Glutamatergic neuron (in vitro differentiated cells): ENCODE data around the gene SHF. TPM values are rescaled to one million over a fixed set of nuclear protein-coding genes. Genes with fewer than 3 reads are reported as not detected.

Experiments used
- DNase-seq: peaks from one replicate; pipeline ENCODE4 v3.0.0; 2022
- H3K27ac Mint-ChIP-seq: one replicate; pipeline ENCODE4 v1.8.0; 2020; ENCODE audit warnings: mild to moderate bottlenecking, mixed read lengths, inconsistent platforms; ENCODE audit not compliant: unreplicated experiment
- H3K27me3 Mint-ChIP-seq: one replicate; pipeline ENCODE4 v1.8.0; 2020; ENCODE audit warnings: mild to moderate bottlenecking, moderate library complexity, mixed read lengths, inconsistent platforms; ENCODE audit not compliant: unreplicated experiment
- H3K36me3 Mint-ChIP-seq: one replicate; pipeline ENCODE4 v1.8.0; 2020; ENCODE audit warnings: mild to moderate bottlenecking, mixed read lengths, inconsistent platforms; ENCODE audit not compliant: unreplicated experiment
- H3K4me1 Mint-ChIP-seq: one replicate; pipeline ENCODE4 v1.8.0; 2020; ENCODE audit warnings: mild to moderate bottlenecking, low read depth, mixed read lengths, inconsistent platforms; ENCODE audit not compliant: unreplicated experiment
- H3K4me3 Mint-ChIP-seq: one replicate; pipeline ENCODE4 v1.8.0; 2020; ENCODE audit warnings: mild to moderate bottlenecking, mixed read lengths, inconsistent platforms; ENCODE audit not compliant: unreplicated experiment
- H3K9me3 Mint-ChIP-seq: one replicate; pipeline ENCODE4 v1.8.0; 2020; ENCODE audit warnings: mild to moderate bottlenecking, moderate library complexity, mixed read lengths, inconsistent platforms; ENCODE audit not compliant: unreplicated experiment
- total RNA-seq: library from RNA; stranded (reverse); fragmentation: NEBNext Ultra II Directional; extraction: Animal tissue kit (Norgen Biotek cat#: 25700); gene quantifications from one replicate; pipeline ENCODE4 v1.2.1, GENCODE V29; 2021; ENCODE audit not compliant: unreplicated experiment
- TF ChIP-seq, protein P1 (sequence below): fragments of 200-600 bp; sonication (generic); IDR thresholded peaks from one replicate; pipeline ENCODE4 v1.5.0; 2021; ENCODE audit not compliant: partially characterized antibody, unreplicated experiment

The SHF gene
- total RNA-seq, 1 donor from 2014 or later = 309 TPM

- Mint-ChIP-seq H3K9me3 (peaks cover 58% of the 10 kb centered on the region), H3K4me3 (no peak overlapping the region), H3K27me3 (peaks cover 52% of the 10 kb centered on the region), H3K4me1 (peaks cover 65% of the 10 kb centered on the region), H3K36me3 (no peaks in the 10 kb centered on the region), H3K27ac (peak overlapping the region; percentile 95)
- peak; percentile 80 for DNase-seq
- TF ChIP-seq, protein P1, sequence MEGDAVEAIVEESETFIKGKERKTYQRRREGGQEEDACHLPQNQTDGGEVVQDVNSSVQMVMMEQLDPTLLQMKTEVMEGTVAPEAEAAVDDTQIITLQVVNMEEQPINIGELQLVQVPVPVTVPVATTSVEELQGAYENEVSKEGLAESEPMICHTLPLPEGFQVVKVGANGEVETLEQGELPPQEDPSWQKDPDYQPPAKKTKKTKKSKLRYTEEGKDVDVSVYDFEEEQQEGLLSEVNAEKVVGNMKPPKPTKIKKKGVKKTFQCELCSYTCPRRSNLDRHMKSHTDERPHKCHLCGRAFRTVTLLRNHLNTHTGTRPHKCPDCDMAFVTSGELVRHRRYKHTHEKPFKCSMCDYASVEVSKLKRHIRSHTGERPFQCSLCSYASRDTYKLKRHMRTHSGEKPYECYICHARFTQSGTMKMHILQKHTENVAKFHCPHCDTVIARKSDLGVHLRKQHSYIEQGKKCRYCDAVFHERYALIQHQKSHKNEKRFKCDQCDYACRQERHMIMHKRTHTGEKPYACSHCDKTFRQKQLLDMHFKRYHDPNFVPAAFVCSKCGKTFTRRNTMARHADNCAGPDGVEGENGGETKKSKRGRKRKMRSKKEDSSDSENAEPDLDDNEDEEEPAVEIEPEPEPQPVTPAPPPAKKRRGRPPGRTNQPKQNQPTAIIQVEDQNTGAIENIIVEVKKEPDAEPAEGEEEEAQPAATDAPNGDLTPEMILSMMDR = peak; percentile 59
These were observed 20.7 kb downstream of the SHF start for GRCh38 chr15:45166834-45167630.

DNA sequence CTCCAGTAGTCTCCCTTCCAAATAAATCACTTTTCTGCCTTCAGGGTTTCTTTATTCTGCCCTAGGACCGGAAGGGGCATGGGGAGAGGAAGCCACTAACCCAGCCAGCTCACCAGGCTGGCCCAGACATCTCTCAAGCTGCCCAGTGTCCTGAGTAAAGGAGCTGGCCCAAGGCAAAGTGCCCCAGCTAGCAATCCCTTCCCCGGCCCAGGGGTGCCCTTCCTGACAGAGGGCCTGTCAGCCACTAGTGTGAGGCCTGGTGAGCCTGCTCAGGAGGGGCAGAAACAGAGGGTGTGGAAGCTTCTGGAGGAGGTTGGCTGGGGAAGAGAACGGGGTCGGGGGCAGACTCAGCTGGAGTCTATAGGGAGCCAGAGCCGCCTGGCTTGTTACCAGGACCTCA is 22.2 kb downstream of the SHF start:
- no peak overlapping the region for H3K4me3 Mint-ChIP-seq
- peaks cover 52% of the 10 kb centered on the region for H3K27me3 Mint-ChIP-seq
- H3K36me3 Mint-ChIP-seq = no peaks in the 10 kb centered on the region
- H3K4me1 Mint-ChIP-seq = peaks cover 58% of the 10 kb centered on the region
- no peak for DNase-seq
- peak overlapping the region; percentile 90 for H3K27ac Mint-ChIP-seq
- TF ChIP-seq, protein P1 = no peak
- H3K9me3 Mint-ChIP-seq = peaks cover 60% of the 10 kb centered on the region

- Mint-ChIP-seq H3K4me1 (peaks cover 58% of the 10 kb centered on the region), H3K27ac (peak overlapping the region; percentile 90), H3K27me3 (peaks cover 55% of the 10 kb centered on the region), H3K4me3 (peak overlapping the region; percentile 16), H3K36me3 (no peaks in the 10 kb centered on the region), H3K9me3 (peaks cover 63% of the 10 kb centered on the region)
- DNase-seq = no peak
- TF ChIP-seq, protein P1 = no peak
These were observed 22.9 kb downstream of the SHF start for GRCh38 chr15:45164914-45165313.

GRCh38 chr15:45163508-45163856 is 24.3 kb downstream of the SHF start:
- H3K9me3 Mint-ChIP-seq = peaks cover 67% of the 10 kb centered on the region
- no peak overlapping the region for H3K4me3 Mint-ChIP-seq
- TF ChIP-seq, protein P1 = no peak
- peaks cover 56% of the 10 kb centered on the region for H3K4me1 Mint-ChIP-seq
- H3K27me3 Mint-ChIP-seq = peaks cover 54% of the 10 kb centered on the region
- DNase-seq = no peak
- peak overlapping the region; percentile 80 for H3K27ac Mint-ChIP-seq
- H3K36me3 Mint-ChIP-seq = no peaks in the 10 kb centered on the region

DNA sequence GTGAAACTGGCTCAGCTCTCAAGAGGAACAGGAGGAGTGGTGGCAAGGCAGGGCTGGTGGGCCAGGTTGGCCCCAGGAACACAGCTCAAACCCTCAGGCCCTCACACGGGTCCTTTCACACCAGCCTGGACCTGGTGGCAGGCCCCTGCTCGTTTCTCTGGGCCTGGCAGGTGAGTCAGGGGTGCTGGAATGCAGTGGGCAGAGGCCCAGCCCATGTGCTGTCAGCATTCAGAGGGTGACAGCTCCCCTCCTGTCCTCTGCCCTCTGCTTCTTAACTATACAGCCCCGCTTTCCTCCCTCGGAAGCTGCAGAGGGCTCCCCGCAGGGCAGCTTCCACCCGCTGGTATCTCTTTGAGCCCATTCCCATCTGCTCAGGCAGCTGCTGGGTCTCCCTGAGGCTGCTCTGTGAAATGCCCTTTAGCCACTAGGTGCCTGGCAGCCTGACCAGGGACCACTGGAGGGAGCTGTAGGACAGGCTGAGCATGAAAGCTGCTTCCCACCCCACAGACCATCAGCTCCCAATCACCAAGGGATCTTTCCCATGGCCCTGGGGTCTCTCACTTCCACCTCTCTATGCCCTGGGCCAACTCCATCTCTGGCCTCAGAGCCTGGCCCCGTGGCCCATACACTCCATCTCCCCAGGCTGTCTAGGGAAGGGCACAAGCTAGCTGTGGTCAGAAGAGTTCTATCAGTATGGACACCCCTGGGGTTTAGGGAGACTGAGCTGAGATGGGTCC is 24.8 kb downstream of the SHF start:
- TF ChIP-seq, protein P1 = peak; percentile 76
- H3K4me1 Mint-ChIP-seq = peaks cover 54% of the 10 kb centered on the region
- H3K27me3 Mint-ChIP-seq = peaks cover 57% of the 10 kb centered on the region
- peak overlapping the region; percentile 34 for H3K4me3 Mint-ChIP-seq
- H3K27ac Mint-ChIP-seq = peak overlapping the region; percentile 80
- H3K9me3 Mint-ChIP-seq = peaks cover 67% of the 10 kb centered on the region
- no peaks in the 10 kb centered on the region for H3K36me3 Mint-ChIP-seq
- peak; percentile 90 for DNase-seq
